ENCODE data around the gene LRRC8A. TPM values are rescaled to one million over a fixed set of nuclear protein-coding genes. Genes with fewer than 3 reads are reported as not detected.

LRRC8A gene
- total RNA-seq, 1 donor = 38.0 TPM

DNA sequence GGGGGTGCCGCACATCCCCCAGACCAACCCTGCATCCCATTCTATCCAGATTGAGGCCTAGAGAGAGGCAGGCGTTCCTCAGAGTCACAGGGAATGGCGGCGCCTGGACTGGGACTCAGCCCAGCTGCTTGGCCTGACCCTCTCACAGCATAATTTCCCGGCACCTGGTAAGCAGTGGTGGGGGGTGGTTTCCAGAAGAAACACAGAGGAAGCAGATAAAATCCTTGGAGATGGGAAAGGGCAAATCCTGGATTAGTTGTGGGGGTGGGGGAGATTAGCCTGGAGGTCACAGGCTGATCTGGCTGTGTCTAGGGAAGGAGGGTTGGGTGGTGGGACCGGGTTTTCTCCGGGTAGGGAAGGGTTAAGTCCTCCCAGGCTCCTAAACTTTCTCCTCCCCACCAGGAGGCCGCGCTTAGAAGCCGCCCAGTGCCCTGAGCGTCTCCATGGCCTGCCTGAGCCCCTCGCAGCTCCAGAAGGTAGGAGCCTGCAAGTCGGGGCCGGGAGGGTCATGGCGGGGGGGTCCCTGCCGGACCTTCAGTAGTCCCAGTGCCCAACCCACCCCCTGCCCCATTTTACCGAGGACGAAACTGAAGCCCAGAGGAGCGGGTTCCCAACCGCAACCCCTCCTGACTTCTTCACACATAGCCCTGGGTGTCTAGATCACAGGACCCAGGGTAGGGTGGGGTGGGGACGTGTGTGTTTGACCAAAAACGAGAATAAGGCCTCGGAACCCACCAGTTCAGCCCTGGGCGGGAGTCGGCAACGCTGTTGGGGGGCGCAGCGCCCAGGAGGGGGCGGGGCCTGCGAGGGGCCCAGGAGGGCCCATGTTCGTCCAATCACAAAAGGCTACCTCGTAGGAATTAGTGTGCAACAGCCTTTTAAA is 40.2 kb downstream of the LRRC8A start:
- Histone ChIP-seq H3K4me3 (ENCODE audit: insufficient read depth, low read length) (peak overlapping the region; percentile 63), H3K27ac (ENCODE audit: low read depth, low read length) (no peak overlapping the region), H3K9me3 (ENCODE audit: low read depth, low read length) (no peaks in the 10 kb centered on the region), H2AFZ (ENCODE audit: low read length) (peak overlapping the region; percentile 35), H3K27me3 (ENCODE audit: insufficient read depth, low read length) (no peaks in the 10 kb centered on the region), H3K4me2 (ENCODE audit: insufficient read depth, low read length) (peak overlapping the region; percentile 55), H3K36me3 (ENCODE audit: insufficient read depth, low read length) (peaks cover 11% of the 10 kb centered on the region), H3K79me2 (ENCODE audit: insufficient read depth, low read length) (peaks cover 2% of the 10 kb centered on the region), H3K4me1 (ENCODE audit: insufficient read depth, low read length) (peaks cover 13% of the 10 kb centered on the region), H4K20me1 (ENCODE audit: insufficient read depth, low read length) (no peaks in the 10 kb centered on the region)
- no peak for TF ChIP-seq CTCF (IDR thresholded peaks at IDR 0.05; ENCODE audit: extremely low read depth, low read depth, low read length)
- peak; percentile 92 for DNase-seq (ENCODE audit: insufficient read length, low spot score, missing footprints)

- Histone ChIP-seq H3K4me2 (ENCODE audit: insufficient read depth, low read length) (no peak overlapping the region), H3K79me2 (ENCODE audit: insufficient read depth, low read length) (peaks cover 2% of the 10 kb centered on the region), H3K27ac (ENCODE audit: low read depth, low read length) (no peak overlapping the region), H3K27me3 (ENCODE audit: insufficient read depth, low read length) (no peaks in the 10 kb centered on the region), H3K4me1 (ENCODE audit: insufficient read depth, low read length) (peaks cover 18% of the 10 kb centered on the region), H2AFZ (ENCODE audit: low read length) (no peak overlapping the region), H3K36me3 (ENCODE audit: insufficient read depth, low read length) (no peaks in the 10 kb centered on the region), H3K4me3 (ENCODE audit: insufficient read depth, low read length) (no peak overlapping the region), H3K9me3 (ENCODE audit: low read depth, low read length) (no peaks in the 10 kb centered on the region), H4K20me1 (ENCODE audit: insufficient read depth, low read length) (no peaks in the 10 kb centered on the region)
- no peak for TF ChIP-seq CTCF (IDR thresholded peaks at IDR 0.05; ENCODE audit: extremely low read depth, low read depth, low read length)
- no peak for DNase-seq (ENCODE audit: insufficient read length, low spot score, missing footprints)
Observed at GRCh38 chr9:128923493-128923883, 41.6 kb downstream of the LRRC8A start.

DNA sequence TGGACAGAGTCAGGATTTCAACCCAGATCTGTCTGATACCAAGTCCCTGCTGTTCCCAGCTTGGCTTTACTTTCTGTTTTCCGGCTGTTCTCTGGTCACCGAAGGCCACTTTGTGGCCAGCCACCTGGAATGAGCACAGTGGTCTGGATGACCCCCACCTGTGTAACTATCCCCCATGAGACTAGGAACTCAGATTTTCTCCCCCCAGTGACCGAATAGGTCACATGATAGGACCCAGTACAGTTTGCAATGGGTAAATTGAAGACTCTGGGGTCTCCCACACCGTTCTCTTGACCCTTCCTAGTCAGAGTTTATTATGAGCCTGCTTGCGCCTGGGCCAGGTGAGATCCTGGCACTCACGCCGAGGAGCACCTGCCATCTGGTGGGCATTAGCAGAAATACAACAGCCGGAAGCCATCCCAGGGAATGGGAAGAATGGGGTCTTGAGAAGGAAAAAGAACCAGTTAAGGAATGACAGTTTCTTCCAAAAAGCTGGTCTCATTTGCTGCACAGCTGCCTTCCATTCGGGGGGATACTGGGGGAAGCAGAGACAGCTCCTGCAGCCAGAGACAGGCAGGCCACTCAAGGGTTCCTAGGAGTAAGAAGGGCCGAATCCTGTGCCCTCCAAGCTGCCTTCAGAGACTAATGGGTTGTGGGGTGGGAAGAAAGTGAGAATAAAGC is 45.9 kb downstream of the LRRC8A start:
- Histone ChIP-seq H4K20me1 (ENCODE audit: insufficient read depth, low read length) (no peaks in the 10 kb centered on the region), H3K9me3 (ENCODE audit: low read depth, low read length) (no peaks in the 10 kb centered on the region), H3K4me2 (ENCODE audit: insufficient read depth, low read length) (no peak overlapping the region), H2AFZ (ENCODE audit: low read length) (peak overlapping the region; percentile 62), H3K27me3 (ENCODE audit: insufficient read depth, low read length) (no peaks in the 10 kb centered on the region), H3K4me1 (ENCODE audit: insufficient read depth, low read length) (peaks cover 5% of the 10 kb centered on the region), H3K79me2 (ENCODE audit: insufficient read depth, low read length) (no peaks in the 10 kb centered on the region), H3K36me3 (ENCODE audit: insufficient read depth, low read length) (no peaks in the 10 kb centered on the region), H3K4me3 (ENCODE audit: insufficient read depth, low read length) (no peak overlapping the region), H3K27ac (ENCODE audit: low read depth, low read length) (no peak overlapping the region)
- DNase-seq (ENCODE audit: insufficient read length, low spot score, missing footprints) = peak; percentile 85
- TF ChIP-seq CTCF (IDR thresholded peaks at IDR 0.05; ENCODE audit: extremely low read depth, low read depth, low read length) = peak; percentile 90

DNA sequence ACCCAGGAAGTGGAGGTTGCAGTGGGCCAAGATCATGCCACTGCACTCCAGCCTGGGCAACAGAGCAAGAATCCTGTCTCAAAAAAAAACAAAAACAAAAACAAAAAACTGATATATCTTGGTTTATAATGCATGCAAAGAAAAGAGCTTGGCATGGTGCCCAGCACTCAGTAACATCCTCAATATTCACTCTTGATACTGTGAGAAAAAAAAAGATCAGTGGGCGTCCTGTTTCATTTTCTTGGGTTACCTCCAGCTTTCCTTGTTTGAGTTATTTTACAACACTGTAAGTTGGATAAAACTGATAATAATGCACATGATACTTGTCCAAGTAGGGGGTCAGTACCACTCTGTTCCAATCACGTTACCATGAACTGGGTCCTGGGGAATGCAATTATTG is 46.7 kb downstream of the LRRC8A start:
- TF ChIP-seq CTCF (IDR thresholded peaks at IDR 0.05; ENCODE audit: extremely low read depth, low read depth, low read length) = no peak
- Histone ChIP-seq H3K9me3 (ENCODE audit: low read depth, low read length) (no peaks in the 10 kb centered on the region), H4K20me1 (ENCODE audit: insufficient read depth, low read length) (no peaks in the 10 kb centered on the region), H3K4me2 (ENCODE audit: insufficient read depth, low read length) (no peak overlapping the region), H3K4me1 (ENCODE audit: insufficient read depth, low read length) (peaks cover 5% of the 10 kb centered on the region), H3K27me3 (ENCODE audit: insufficient read depth, low read length) (no peaks in the 10 kb centered on the region), H3K27ac (ENCODE audit: low read depth, low read length) (no peak overlapping the region), H2AFZ (ENCODE audit: low read length) (no peak overlapping the region), H3K79me2 (ENCODE audit: insufficient read depth, low read length) (no peaks in the 10 kb centered on the region), H3K36me3 (ENCODE audit: insufficient read depth, low read length) (no peaks in the 10 kb centered on the region), H3K4me3 (ENCODE audit: insufficient read depth, low read length) (no peak overlapping the region)
- DNase-seq (ENCODE audit: insufficient read length, low spot score, missing footprints) = peak; percentile 42

Data from osteoblast (primary cell).